Astrocyte of the hippocampus (primary cell): ENCODE measurements around the gene ARHGAP11B.
"Not testable (repeated sequence)": the region's sequence is repeated elsewhere in the genome, so short reads cannot be mapped to it uniquely, and the experiment has no call there.

Experiments
- DNase-seq: peaks from one replicate; pipeline ENCODE4 v3.0.0; 2011; ENCODE audit warnings: low read depth, low spot score

ARHGAP11B gene

GRCh38 chr15:30625436-30626193 lies at the start of gene ARHGAP11B:
TSS of gene ARHGAP11B (plus strand) at chr15:30626128.
- DNase-seq: peak; percentile 96

DNA sequence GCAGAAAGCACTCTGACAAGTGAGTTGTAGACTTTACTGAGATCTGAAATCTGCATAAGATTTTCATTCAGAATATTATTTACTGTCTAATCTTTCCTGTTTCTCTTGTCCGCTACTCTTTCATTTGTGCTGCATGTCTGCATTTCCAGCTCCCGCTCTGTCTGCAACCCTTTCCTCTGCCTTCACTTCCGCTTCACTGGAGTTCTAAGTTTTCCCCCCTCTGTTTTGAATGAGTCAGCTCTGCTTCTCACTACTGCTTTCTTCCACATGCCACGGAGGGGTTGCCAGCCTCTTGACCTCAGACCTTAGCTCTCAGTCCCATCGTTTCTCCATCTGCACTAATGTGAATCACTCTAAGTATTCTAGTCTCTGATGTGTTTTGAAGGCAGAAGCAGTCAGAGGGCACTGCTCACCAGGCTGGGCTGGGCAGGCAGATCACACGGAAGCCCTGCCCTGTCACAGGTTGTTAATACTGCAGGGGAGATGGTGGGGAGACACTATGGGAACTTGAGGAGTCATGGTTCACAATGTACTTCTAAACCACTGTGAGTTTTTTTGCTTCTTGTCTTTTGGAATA lies 46.4 kb upstream of the ARHGAP11B start:
- not testable (repeated sequence) for DNase-seq

GRCh38 chr15:30580716-30581115 lies 45.2 kb upstream of the ARHGAP11B start:
- DNase-seq: not testable (repeated sequence)

DNA sequence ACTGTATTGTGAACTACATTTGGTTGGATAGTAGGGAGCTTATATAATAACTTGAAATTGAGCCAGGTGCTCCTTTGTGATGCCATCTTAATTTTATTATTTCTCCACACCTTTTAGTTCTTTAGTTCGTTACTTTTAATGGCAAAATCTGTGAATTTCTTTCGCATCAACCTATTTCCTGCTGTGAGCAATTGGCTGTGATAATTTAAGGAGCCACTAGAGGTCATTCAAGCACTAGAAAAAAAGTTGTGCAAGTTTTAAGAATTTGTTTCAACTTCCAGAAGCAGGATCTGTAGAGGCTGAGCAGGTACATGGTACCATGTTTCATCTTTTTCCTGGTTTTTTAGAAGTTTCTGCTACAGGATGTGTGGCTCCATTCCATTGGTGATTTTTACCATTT lies 27.0 kb upstream of the ARHGAP11B start:
- not testable (repeated sequence) for DNase-seq

DNA sequence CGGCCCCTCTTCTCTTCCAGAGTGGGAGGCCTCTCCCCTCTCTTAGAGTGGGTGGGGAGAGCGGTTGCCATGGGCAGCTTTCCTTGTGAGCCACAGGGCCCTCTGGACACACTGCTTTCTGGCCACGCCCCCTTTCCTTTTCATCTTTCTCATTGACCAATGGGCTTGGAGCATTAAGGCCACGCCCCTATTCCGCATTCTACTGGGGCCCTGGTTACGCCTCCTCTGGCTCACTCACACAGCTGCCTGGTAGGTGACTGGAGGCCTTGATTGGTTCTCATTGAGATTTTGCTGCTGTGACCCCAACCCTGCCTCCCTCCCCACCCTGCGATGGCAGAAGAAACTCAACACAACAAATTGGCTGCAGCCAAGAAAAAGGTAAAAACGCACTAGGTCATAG lies 22.1 kb upstream of the ARHGAP11B start, which contains the start of gene GOLGA8H:
Gene GOLGA8H (plus strand): TSS at position 233 of the 400 bp plus-strand sequence. CDS start 98 bp downstream, at position 331.
- DNase-seq: not testable (repeated sequence)

DNA sequence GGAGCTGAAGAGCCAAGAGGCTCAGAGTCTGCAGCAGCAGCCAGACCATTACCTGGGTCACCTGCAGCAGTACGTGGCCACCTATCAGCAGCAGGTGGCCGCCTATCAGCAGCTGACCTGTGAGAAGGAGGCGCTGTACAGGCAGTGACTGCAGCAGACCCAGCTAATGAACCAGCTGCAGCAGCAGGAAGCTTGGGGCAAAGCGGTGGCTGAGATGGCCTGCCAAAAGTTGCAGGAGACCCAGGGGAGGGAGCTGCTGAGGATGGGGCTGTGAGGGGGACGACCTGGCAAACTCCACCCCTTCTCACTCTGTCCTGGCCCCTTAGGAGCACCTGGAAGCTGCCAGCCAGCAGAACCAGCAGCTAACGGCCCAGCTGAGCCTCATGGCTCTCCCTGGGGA lies 13.7 kb upstream of the ARHGAP11B start:
- DNase-seq: not testable (repeated sequence)

GRCh38 chr15:30621342-30621741 lies 4.6 kb upstream of the ARHGAP11B start:
- peak; percentile 17 for DNase-seq

DNA sequence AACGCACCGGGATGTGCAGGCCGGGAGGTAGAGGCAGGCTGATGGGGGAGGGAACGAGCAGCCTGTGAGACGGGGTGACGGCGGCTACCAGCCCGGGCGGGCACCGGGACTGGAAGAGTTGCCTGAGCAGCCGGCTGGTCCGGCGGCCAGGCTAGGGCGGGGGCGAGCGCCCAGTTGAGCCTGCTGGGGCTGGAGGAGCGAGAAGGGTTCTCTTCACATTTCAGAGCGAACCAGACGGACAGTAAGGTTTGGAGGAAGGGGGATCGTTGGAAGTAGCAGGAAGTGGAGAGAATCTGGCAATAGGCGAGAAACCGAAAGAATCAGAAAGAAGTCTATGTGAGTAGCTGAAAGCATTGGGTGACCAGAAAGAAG lies 252 bp downstream of the ARHGAP11B start:
- DNase-seq: peak; percentile 52

GRCh38 chr15:30626632-30627031 lies 704 bp downstream of the ARHGAP11B start:
- DNase-seq: peak; percentile 16

DNA sequence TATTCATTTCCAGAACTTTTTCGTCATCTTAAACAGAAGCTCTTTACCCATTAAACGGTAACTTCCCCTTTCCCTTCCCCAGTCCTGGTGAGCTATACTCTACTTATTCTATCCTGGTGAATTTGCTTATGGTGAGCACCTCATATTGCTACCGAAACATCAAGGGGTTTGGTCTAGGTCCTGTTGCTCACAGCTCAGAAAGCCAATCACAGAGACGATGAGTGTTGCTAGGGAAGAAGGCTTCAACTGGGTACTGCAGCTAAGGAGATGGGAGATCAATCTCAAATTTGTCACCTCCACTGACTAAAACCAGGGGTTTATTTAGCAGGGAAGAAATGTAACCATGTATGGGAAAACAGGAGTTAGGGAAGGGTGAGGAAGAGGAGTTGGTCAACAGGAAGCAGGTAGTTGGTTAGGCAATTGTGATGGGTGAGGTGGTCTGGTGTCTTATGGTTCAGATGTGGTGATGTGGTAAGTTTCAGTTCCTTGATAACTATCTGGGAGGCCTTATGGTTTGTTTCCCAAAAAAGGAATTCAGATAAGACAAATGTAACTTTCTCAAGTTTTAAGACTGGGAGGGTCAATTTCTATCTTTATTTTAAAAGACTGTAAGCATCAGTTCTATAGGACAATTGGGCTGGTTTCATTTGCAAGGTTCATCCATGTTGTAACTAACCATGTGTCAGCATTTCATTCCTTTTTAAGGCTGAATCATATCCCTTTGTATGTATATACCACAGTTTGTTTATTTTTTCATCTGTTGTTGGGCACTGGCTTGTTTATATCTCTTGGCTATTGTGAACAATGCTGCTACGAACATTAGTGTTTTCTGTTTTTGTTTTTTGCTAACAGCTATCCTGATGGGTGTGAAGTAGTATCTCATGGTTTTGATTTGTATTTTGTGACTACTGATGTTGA lies 24.3 kb downstream of the ARHGAP11B start:
- no peak for DNase-seq

GRCh38 chr15:30661154-30661553 lies 35.2 kb downstream of the ARHGAP11B start:
- DNase-seq: peak; percentile 34

DNA sequence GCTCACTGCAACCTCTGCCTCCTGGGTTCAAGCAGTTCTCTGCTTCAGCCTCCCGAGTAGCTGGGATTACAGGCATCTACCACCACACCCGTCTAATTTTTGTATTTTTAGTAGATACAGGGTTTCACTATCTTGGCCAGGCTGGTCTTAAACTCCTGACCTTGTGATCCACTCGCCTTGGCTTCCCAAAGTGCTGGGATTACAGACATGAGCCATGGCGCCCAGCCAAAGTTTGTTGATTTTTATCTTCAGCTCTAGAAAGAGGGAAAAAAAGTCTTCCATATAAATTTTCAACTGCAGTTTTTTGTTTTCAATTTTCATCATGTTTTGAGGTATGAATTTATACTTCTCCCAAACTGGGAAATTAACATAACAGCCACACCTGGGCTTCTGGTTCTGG lies 43.7 kb downstream of the ARHGAP11B start:
- DNase-seq: not testable (repeated sequence)

DNA sequence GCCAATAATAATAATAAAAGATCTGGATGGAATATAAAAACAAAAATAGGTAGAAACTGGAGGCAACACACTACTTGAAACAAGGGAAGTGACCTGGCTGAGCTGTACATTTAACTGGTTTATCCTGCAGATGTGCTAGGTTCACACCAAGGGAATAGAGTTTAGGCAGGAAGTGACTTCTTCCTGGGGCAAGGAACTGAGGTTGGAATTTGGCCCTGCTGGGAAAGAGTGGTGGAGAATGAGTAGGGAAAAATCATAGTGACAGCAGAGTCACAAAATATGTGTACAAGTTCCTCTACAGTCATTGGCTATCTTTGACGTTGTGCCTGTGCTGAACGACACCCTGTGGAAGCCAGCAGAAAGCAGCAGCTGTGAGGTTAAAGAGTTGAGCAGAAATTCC lies 44.1 kb downstream of the ARHGAP11B start:
- DNase-seq: no peak

DNA sequence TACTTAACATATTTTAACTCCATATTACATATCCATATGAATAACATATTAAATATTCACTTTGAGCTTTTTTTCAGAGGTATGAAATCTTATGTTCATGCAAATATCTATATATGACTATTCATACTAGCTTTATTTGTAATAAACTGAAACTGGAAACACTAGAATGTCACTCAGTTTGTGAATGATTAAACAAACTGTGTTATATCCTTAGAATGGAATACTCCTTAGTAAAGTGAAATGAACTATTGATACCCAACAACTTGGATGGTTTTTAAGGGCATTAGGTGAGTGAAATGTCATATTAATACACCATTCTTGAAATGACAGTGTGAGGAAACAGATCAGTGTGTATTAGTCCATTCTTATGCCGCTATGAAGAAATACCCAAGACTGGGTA lies 45.4 kb downstream of the ARHGAP11B start:
- DNase-seq: no peak

DNA sequence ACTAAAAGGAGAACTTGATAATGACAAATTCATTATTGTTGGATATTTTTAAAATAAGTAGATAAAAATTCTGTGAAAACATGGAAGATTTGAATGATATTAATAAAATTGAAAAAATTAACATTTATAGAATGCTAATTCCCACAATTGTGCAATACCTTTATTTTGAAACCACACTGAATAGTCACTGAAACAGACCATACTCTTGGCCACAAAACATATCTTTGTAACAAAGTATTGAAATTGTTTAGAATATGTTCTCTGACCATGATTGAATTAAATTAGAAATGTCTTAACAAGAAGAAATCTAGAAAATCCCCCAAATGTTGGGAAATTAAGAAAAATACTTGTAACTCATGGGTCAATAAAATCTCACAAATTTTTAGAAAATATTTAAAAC lies 49.2 kb downstream of the ARHGAP11B start:
- no peak for DNase-seq

DNA sequence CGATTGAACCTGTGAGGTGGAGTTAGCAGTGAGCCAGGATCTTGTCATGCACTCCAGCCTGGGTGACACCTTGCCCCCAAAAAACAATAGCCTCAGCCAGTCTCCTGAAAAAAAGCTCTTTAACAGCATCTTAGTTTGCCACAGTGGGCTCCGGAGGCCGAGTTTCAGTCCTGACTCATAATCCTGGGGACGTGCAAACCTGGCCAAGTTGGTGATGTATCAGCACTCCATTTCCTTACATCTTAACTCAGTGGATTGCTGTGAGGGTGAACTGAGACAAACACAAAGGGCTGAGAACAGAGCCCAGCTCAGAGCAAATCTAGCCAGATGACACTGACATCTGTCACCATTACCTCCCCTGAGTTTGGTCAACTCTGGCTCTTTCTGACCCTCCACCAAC lies 50.0 kb downstream of the ARHGAP11B start:
- peak; percentile 72 for DNase-seq

GRCh38 chr15:30680997-30681396 lies 55.1 kb downstream of the ARHGAP11B start:
- not testable (repeated sequence) for DNase-seq

DNA sequence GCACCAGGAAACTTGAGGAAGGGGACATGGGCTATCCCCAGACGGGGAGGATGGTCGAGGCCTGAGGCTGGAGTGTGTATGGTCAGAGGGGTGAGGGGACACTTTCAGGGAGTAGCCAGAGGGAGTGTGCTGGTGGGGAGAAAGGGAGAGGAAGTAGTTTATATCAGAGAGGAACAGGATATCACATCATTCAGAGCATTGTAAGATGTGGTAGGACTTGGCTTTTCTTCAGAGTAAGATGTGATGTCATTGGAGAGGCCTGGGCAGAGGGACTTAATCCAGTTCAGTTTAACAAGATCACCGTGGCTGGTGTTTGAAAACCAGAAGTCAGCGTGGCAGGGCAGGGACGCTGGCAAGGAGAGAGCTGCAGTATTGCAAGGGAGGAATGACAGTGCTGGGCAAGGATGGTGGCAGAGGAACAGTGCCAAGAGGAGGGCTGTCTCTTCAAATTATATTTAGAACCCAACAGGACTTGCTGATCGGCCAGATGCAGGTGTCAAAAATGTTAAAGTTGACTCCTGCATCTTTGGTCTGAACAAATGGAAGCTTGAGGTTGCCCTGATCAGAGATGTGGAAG lies 59.9 kb downstream of the ARHGAP11B start:
- DNase-seq: not testable (repeated sequence)

DNA sequence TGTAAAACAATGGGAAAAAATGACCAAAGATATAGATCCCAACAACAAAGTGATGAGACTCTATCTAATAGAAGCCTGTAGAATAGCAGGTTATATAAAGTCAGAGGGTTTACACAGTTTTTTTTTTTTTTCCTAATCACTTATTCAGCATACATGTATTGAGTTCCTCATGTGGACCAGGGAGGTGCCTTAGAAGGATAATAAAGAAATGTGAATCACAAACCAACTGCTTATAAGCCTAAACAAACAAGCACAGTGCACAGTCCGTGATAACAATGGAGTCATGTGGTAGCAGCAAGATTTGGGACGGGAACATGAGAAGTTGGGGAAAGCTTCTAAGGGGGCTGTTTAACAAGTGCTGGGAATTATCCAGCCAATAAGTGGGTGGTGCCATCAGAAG lies 60.7 kb downstream of the ARHGAP11B start:
- not testable (repeated sequence) for DNase-seq
